ENCODE data around the gene TCF4.

TCF4 gene

DNA sequence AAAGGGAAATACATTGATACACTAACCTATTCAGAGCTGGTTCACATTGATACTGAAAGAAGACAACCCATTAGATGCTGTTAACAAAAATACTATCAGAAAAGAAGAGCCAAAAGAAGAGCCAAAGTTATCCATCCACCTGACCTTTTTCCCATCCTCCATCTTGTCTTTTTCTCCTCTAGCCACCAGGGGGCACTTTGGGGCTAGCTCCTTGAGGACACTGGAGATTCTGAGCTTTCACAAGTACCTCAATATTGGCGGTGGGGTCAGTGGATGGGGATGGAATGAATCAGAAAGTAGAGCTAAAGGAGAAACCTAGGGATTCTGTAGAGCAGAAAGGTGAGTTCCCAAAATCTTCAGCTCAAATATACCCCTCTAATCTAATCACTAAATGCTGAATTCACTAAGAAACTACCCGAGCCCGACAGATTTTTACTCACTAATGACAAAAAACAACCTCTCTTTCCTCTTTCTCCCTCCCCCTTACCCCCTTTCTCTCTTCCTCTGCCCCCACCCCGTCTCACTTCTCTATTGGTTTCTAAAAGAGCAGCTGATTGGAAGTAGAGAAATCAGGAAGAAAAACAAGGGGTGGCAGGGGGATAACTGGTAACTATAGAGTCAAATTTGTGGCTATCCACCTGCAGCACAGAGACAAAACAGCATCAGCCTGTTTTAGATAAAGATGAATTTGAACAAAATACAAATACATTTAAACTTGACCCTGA, 203.3 kb downstream of the TCF4 start:
- no peak for DNase-seq (ENCODE audit: low read depth)

DNA sequence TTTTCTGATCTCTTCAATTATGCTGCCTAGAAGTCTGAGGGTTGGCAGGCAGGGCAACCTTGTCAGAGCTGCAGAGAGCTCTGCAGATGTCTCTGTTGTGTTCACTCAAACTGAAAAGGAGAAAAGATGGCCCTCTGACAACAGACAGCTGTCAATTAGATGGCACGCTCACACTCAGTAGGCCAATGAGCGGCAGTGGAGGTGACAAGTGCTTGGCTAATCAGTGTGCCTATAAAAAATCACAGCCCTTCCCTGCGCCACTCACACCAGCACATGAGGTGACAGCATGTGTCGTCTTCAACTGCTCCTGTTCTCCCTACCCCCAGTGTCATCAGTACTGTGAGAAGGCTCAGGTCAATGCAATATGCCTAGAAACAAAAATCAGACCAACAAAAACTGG, 203.9 kb downstream of the TCF4 start:
- DNase-seq (ENCODE audit: low read depth), result no peak

DNA sequence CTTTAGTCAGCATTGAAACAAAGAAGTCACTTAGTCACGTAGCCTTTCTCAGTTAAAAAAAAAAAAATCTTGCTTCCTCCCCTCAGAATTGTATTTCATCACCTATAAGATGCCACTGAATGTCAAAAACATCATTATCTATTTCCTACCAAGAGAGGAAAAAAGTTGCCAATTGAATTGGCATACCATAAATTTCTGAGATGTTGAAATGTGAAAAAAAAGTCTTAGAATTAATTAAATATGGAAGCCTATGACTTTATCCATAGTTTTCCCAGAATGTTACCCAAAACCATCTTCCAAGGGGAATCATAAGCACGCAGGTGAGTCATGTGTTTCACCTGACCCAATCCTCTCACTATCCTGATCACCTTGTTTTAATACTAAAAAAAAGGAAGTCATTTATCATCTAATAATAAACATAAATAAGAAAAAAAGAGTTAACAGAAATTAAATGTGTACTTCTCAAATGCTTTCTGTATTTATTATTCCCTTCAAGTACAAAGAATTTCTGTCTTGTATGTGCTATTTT, 205.7 kb downstream of the TCF4 start:
- no peak for DNase-seq (ENCODE audit: low read depth)

DNA sequence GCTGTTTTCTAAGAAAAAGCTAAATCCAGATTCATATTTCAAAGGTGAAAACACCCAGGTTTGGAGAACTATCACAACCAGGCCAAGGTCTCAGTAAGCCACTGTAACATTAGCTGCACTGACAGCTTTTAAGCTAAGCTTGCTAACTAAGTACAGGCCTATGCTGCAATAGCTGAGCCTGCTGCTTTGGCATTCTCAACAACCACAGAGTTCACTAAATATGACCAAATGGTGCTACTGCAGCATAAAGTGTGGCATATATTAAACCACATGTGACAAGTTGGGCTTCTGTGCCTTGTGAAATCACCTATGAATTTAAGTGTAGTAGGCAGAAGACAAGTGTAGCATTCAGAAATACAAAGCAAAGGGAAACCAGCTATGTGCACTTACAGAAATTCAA, 206.7 kb downstream of the TCF4 start:
- peak; percentile 39 for DNase-seq (ENCODE audit: low read depth)

DNA sequence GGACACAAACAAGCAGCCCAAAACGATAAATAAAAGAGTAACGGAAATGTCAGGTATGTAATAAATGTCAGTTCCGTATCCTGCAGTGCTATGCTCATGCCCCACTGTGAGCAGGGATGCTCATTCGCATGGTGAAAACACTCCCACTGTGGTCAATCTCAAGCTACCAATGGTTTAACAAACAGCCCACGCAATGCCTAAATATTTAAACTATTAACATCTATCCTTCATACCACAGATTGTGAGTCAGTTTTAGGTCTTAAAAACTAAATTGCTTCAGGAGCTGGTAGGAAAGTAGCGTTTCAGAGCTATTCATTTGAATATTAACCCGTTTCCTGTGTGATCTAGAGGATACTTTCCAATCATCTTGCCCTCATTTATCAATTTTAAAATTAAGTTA, 207.4 kb downstream of the TCF4 start:
- no peak for DNase-seq (ENCODE audit: low read depth)

DNA sequence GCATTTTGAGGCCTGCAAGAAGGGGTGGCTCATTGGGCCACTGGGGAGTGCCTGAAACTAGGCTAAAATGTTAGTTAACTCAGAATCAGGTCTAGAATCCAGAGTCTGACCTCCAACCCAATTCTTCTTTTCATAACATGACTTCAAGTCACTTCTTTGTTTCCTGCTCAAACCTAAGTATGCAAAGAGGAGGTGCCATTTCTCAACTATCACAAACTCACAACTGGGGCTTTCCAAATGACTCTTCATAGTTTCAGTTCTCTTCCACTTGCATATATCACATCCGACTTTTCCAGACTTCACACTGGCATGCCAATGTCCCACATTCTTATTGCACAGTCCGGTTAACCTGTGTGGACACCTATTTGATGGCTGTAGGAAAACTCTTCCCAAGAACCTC, 211.6 kb downstream of the TCF4 start:
- no peak for DNase-seq (ENCODE audit: low read depth)

DNA sequence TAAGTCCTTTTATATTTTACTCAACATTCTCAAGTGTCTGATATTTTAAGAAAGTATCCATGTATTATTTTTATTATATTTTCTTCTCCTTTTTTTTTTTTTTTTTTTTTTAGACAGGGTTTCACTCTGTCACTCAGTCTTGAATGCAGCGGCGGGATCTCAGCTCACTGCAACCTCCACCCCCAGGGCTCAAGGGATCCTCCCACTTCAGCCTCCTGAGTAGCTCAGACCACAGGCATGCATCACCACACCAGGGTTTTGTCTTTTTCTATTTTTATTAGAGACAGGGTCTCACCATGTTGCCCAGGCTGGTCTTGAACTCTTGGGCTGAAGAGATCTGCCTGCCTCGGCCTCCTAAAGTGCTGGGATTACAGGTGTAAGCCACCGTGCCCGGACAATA, 212.1 kb downstream of the TCF4 start:
- no peak for DNase-seq (ENCODE audit: low read depth)

DNA sequence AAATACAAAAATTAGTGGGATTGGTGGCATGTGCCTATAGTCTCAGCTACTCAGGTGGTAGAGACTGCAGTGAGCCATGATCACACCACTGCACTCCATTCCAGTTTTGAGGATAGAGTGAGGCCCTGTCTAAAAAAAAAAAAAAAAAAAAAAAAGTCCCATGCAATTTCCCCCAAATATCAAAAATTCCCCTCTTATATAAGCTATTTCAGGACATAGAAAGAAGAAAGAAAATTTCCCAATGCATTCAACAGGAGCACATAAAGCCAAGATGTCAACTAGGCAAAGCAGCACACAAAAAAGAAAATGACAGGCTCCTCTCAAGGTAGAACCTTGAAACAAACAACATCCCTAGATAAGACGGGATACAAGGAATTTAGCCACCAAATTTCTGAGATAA, 213.3 kb downstream of the TCF4 start:
- DNase-seq (ENCODE audit: low read depth), result no peak

DNA sequence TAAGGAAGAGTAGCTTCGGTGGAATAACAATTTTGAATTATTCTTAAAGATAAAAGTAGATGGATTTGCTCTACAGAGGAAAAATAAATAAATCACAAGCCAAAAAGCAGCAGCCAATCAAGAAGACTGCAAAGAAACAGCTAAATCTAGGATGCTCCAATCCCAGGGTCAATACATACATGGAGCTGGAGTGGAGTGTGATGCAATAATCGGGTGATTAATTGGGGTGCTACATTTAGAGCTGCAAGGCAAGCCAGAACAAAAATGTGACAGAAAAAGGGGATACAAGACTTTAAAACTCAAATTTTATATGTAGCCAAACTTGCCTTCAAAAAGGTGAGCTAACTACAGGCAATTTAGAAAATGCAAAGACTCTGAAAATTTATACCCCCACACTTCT, 215.8 kb downstream of the TCF4 start:
- DNase-seq (ENCODE audit: low read depth), result no peak

DNA sequence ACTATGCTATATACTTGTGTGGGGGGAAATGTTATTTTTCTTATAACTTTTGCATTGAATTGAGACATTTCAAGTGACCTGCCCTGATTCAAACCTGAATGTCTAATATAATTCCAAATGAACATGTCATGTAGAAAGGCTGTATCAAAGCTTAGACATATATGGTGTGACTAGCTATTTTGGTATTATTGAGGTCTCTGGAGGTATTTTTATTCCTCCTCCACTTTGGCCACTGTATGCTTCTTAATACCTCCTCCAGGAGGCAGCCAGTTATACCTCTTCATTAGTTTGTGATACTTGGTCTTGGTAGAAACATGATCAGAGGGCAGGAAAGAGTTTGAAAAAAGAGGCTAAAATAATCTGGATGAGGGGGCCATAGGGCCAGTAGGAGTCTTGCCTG, 217.1 kb downstream of the TCF4 start:
- DNase-seq (ENCODE audit: low read depth), result no peak

DNA sequence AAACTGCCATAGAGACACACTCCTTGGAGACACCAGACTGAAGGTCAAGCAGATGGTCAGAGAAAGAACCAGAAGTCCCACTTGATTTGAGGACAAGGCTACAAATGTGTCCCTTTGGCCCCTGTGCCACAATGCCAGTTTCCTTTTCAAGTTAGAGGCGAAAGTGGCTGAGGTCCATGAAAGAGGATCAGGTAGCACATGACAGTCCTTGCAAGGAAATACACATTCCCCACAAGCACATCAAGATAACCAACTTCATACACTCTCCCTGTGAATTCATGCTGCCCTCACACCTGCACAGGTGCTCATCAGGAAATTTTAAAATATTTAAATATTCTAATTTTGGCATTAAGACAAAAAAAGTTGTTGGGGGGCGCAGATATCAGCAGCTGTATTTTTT, 218.6 kb downstream of the TCF4 start:
- DNase-seq (ENCODE audit: low read depth), result no peak

DNA sequence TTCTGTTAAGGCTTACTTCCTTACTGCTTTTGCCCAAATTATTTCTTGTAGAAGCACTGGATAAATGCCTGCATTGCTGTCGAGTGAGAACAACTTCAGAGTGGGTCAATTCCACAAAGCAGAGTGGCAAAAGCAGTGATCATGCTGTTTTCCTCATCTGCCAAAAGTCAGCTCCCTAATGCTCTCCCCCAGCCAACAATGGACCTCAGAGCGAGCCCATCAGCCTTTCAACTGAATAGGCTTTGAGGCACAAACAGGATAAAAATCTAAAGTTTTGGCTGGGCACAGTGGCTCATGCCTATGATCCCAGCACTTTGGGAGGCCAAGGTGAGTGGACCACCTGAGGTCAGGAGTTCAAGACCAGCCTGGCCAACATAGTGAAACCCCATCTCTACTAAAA, 222.7 kb downstream of the TCF4 start:
- no peak for DNase-seq (ENCODE audit: low read depth)

DNA sequence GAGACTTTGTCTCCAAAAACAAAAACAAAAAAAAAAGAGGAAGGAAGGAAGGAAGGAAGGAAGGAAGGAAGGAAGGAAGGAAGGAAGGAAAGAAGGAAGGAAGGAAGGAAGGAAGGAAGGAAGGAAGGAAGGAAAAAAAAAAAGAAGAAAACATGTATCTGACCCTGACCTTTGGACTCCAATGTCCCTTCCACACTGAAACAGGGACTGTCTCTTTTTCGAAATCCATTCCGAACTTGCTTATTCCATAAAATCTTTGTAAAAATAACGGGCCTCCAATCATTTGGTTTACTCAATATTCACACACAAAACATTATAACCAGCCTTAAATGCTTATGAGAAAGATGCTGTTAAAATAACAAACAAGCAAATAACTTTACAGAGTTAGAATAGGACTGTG, 225.7 kb downstream of the TCF4 start:
- no peak for DNase-seq (ENCODE audit: low read depth)

DNA sequence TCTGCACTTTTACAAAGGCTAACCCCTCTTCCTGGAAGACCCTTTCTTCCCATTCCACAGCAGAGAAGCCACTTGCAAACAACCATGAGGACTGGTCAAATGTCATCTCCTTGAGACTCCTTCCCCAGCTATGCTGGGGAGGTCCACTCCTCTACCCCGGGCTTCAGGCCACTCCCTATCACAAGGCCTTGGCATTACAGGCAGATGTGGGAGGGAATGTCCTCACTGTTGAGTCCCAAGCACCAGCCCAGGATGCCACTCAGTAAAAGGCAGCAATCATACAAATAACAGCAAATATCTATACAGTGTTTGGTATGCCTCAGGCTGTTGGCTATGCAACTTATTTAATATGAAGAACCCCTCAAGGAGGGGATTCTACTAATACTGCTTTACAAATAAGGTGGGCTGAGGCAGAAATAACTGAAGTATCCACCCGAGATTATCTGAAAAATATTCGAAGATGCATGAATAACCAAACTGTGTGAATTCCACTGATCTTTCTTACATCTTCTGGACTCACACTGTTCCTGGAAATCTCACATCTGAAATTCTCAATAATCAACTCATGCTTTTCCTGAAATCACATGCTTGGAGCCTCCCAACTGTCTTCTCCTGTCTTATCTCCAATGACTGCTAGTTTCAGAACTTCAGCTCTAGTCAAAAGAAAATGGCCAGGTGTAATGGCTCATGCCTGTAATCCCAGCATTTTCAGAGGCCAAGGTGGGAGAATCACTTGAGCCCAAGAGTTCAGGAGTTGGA, 226.3 kb downstream of the TCF4 start:
- no peak for DNase-seq (ENCODE audit: low read depth)

DNA sequence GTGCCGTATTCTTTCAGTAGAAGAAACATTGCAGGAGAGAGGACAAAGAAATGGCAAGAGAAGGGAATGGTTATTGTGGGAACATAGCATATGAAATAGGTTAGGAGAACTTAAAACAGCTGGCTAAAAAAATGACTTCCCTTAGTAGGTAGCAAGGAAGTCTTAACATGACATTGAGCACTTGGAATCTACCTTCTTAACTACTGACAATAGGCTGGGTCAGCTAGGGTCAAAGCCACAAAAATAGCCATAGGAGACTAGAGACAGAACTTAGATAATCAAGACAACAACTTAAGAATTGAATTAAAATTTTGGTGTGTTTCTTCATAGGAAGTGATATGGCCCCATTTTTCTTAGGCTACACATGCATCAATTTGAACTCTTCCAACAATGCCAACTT, 227.9 kb downstream of the TCF4 start:
- DNase-seq (ENCODE audit: low read depth), result no peak

DNA sequence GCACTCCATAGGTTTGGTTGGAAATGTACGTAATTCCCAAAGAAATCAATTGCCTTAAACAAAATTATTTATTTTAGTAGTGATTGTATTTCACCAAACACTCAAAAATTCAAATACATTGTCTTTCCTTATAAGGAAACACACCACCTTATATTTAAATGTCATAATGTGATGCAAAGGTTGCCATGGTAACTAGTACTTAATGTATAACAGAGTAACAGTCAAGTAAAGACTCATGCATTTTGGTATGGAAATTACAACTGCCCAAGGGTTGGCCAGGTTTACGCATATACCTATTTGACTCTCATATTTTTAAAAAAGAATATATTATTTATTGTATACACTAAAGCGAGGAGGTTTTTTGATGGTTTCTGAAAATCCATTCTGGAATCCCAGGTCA, 231.2 kb downstream of the TCF4 start:
- no peak for DNase-seq (ENCODE audit: low read depth)

DNA sequence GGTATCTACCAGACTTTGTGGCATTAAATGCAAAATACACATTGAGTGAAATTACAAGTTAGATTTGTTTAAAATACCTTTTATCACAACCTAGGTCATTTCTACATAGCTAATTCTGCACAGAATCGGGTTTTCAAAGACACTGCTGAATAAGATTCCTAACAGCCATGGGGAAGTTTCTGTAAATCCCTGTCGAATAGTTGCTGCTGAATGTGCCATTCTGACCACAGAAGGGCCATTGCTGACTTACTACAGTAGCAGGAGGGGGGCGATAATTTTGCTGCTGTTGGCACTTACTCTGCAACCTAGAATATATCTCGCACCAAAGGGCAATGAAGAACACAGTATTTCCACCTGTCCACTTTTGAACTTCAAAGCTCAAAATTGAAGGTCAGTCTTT, 232.8 kb downstream of the TCF4 start:
- no peak for DNase-seq (ENCODE audit: low read depth)

DNA sequence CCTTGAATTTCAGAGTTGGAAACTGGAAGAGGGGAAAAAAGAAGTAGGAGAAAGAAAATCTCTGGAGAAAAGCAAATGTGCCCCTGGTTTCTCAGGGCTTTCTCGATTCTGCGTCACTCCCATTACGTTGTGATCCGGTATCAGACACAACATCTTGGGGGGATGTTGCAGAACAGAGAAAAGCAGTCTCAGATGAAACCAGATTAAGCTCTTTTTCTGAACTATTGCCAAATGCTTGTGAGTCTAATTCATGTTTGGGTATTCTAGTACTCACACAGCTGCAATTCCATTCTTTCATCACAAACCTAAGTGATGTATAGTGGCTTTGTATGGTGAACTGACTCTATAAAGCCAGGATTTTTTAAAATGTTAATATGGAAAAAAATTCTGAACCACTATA, 233.2 kb downstream of the TCF4 start:
- DNase-seq (ENCODE audit: low read depth), result no peak

DNA sequence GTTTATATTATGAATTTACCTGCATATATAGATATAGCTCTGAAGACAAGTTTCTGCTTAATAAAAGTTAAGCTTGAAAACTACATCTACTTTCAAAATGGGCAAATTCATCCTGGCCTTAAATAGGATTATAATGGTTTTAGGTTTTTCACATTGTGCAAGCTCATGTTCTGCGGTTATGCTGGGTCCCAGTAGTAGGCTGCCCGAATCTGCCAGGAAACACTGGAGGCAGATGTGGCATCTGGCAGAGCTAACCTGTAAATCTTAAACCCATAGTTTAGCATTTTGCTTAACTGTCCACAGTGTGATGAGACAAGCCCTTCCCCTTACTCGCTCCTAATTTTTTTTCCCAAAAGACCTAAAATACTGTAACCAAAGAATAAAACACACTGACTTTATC, 234.2 kb downstream of the TCF4 start:
- DNase-seq (ENCODE audit: low read depth), result no peak

DNA sequence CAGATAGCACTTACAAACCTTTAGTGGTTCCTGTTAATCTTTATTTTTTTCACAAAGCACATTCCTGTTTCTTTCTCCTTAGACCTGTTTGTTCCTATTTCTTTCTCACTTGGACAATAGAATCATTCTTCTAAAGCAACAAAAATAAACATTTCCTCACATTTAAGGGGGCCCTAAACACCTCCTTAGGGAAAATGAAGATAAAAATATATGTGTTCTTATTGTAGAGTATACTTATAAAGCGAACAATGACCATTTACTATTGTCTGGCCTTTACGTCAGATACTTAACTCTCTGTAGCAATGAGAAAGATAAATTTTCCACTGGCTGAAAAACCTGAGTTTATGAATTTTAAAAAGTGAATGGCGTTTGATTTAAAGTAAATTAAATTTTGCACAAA, 234.6 kb downstream of the TCF4 start:
- DNase-seq (ENCODE audit: low read depth), result no peak

DNA sequence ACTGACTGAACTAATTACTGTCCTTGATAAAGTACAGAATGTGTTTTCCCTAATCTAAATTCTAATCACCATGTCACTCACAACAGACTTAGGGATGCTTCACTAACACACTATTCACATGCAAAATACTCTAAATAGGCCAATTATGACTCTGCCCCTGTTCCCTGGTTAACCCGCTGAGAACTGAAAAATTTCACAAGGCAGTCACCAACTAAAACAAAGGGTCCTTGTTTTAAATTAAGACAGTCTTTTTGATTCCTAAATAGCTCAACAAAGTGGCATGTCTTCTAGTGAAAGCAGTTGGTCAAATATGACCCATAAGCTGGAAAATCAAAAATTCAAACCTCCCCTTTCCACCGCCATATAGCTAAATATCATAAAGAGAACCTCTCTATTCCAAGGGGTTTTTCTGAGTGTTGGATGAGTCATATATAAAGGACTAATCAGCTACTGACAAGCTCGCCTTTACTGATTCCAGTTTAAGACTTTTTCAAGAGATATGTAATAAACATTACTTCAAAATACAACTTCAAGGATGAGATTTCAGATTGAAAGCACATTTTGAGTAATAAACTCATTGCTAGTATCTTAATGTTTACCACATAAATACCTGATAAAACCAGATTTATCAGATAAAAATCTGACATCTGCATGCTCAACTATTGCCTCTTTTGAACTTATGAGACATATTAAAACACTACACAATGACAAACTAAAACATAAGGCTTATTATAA, 235.8 kb downstream of the TCF4 start:
- no peak for DNase-seq (ENCODE audit: low read depth)

DNA sequence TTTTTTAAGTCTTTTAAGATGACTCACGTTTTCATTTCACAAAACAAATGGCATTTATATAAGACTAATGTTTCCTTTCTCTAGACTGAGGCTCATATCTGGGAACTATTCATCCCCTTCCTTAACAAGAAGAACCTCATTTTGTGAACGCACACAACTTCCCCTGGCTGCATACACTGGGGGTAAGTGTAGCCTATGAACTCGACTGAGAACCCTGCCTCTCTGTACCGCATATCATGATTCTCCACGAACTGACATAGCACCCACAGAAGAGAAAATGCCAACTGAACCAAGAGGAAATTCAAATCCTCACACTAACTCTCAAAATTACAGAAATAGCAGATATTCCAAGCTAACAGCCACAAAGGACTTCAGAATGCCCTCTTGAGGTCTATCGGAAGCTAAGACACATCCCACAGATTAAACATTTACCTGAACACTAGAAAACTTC, 236.7 kb downstream of the TCF4 start:
- no peak for DNase-seq (ENCODE audit: low read depth)

DNA sequence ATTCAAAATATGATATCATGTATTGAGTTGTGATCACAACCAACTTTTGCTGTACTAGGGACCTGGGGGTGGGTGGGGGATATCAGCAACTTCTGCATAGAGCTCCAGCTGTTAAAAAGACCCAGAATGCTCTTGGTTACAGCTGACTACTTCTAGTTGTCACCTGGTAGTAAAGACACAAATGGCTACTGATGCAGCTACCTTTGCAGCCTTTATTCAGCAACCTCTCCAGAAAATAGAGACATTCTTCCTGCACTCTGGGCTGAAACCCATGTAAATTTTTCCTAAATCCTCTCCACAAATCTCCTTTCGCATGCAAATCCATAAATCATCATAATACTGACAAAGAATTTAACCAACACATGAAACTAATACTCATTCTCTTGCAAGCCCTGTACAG, 238.3 kb downstream of the TCF4 start:
- DNase-seq (ENCODE audit: low read depth), result no peak
